Right lobe of liver (tissue), 6 donors: Measurements from ENCODE around the gene ZDHHC9. TPM values are rescaled to one million over a fixed set of nuclear protein-coding genes. Genes with fewer than 3 reads are reported as not detected.

Source experiments
- ATAC-seq, 4 donors: fragments of 200-7000 bp; cut with Tn5 transposase; one replicate each; pipeline ENCODE4 v1.9.1; 2020; ENCODE audit warnings: mild to moderate bottlenecking in 4 of 4, moderate library complexity in 4 of 4
- DNase-seq, 3 donors: peaks; one replicate each; pipeline ENCODE4 v3.0.0-alpha.2; 2020
- H3K27ac ChIP-seq, 3 donors: fragments of 200-600 bp; one replicate each; pipeline ENCODE4 v1.8.0; 2022
- H3K27me3 ChIP-seq, 2 donors: fragments of 200-600 bp; one replicate each; pipeline ENCODE4 v1.8.0; 2022
- H3K36me3 ChIP-seq, 4 donors: fragments of 200-600 bp; sonication (generic) in 1 of 4; one replicate each; pipeline versions ENCODE4 v1.5.1 to v1.8.0; 2017 to 2022; ENCODE audit warnings: control low read depth in 1 of 4
- H3K4me1 ChIP-seq, 4 donors: fragments of 200-600 bp; sonication (generic) in 1 of 4; one replicate each; pipeline versions ENCODE4 v1.5.1 to v1.8.0; 2017 to 2022; ENCODE audit warnings: control low read depth in 1 of 4
- H3K4me3 ChIP-seq, 3 donors: fragments of 200-600 bp; one replicate each; pipeline ENCODE4 v1.8.0; 2022
- H3K9me3 ChIP-seq, 4 donors: fragments of 200-600 bp; sonication (generic) in 1 of 4; one replicate each; pipeline versions ENCODE4 v1.5.1 to v1.8.0; 2017 to 2022; ENCODE audit warnings: control low read depth in 1 of 4
- POLR2A ChIP-seq: fragments of 450-650 bp; IDR thresholded peaks from one replicate; pipeline ENCODE4 v1.6.1; 2017; ENCODE audit warnings: antibody characterized with exemption, mild to moderate bottlenecking
- WGBS: methylation state at CpG from one replicate; pipeline ENCODE4 v1.1.6; 2018; ENCODE audit warnings: low coverage, low lambda C conversion rate; ENCODE audit not compliant: insufficient coverage; ENCODE audit errors: missing lambda C conversion rate; 5-methylcytosine and 5-hydroxymethylcytosine counted together
- intact Hi-C, 2 donors: fragments of 100-400 bp; cut with DNase I; formaldehyde crosslinking; loops; one replicate each; pipeline versions ENCODE4 v1.11.2 to v1.14.1; 2022
- total RNA-seq, 6 experiments: library from RNA; depleted of rRNA in 2 of 6; stranded (reverse); fragments of >200 nt in 2 of 6; fragmentation: NEBNext Ultra II Directional in 3 of 6; extraction: Animal tissue kit (Norgen Biotek cat#: 25700) in 3 of 6; gene quantifications; one replicate each; pipeline versions ENCODE4 v1.1.0 to v1.2.4, GENCODE V29; 2016 to 2023
- TF ChIP-seq, protein P1 (sequence below), 4 donors: fragments of 200-600 bp in 3 of 4; fragments of 450-650 bp in 1 of 4; IDR thresholded peaks; one replicate each; pipeline versions ENCODE4 v1.5.1 to v1.8.0; 2016 to 2022; ENCODE audit warnings: antibody characterized with exemption in 4 of 4, mild to moderate bottlenecking in 2 of 4
- donor health status: DM: no; HTN: yes; CAD: no.
- donor health status: DM: no; HTN: no; CAD: no.
- donor health status: DM: no; HTN: no; CAD: no.
- donor health status: DM: no; HTN: yes; CAD: no.
- donor health status: DM: no; HTN: yes; CAD: no.

Gene ZDHHC9
- total RNA-seq, 6 experiments from 2014 or later, result 30.8 to 41.8 (median 33.6) TPM

DNA sequence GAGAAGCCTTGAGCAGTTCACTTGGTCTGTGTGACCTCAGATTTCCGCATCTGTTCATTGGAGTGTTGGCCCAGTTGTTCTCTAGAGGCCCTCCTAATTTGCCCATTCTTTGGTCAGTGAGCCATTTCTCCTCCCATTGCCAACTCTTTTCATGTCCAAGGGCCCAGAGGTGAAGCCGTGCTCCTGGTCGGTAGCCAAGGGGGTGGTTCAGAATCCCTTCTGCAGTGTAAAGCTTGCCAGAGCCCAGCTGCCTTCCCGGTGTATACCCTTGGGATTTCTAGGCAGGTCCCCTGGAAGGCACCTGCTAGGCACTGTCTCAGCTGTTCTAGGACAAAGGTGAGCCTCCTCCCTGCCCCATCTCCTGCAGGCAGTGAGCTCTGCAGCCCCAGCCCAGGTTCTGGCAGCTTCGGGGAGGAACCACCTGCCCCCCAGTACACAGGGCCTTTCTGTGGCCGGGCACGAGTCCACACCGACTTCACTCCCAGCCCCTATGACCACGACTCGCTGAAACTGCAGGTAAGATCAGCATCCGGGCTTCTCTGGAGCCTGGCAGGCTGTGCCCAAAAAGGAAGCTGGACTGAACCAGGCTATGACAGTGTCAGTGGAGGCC is 51.6 kb downstream of the ZDHHC9 start:
- Histone ChIP-seq H3K4me1 (no peaks in the 10 kb centered on the region), H3K27ac (no peak overlapping the region), H3K36me3 (no peaks in the 10 kb centered on the region), H3K9me3 (no peaks in the 10 kb centered on the region), H3K4me3 (no peak overlapping the region), H3K27me3 (no peaks in the 10 kb centered on the region)
- TF ChIP-seq, protein P1, sequence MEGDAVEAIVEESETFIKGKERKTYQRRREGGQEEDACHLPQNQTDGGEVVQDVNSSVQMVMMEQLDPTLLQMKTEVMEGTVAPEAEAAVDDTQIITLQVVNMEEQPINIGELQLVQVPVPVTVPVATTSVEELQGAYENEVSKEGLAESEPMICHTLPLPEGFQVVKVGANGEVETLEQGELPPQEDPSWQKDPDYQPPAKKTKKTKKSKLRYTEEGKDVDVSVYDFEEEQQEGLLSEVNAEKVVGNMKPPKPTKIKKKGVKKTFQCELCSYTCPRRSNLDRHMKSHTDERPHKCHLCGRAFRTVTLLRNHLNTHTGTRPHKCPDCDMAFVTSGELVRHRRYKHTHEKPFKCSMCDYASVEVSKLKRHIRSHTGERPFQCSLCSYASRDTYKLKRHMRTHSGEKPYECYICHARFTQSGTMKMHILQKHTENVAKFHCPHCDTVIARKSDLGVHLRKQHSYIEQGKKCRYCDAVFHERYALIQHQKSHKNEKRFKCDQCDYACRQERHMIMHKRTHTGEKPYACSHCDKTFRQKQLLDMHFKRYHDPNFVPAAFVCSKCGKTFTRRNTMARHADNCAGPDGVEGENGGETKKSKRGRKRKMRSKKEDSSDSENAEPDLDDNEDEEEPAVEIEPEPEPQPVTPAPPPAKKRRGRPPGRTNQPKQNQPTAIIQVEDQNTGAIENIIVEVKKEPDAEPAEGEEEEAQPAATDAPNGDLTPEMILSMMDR (IDR thresholded peaks at IDR 0.05), result no peak
- no peak for TF ChIP-seq POLR2A
- DNase-seq, result no peak
- intact Hi-C loops, result no loop called here
- WGBS, result 85% methylated on average over 4 of the region's 11 CpGs
- peak in 2 of 4 donors; percentile 17 to 22 for ATAC-seq

DNA sequence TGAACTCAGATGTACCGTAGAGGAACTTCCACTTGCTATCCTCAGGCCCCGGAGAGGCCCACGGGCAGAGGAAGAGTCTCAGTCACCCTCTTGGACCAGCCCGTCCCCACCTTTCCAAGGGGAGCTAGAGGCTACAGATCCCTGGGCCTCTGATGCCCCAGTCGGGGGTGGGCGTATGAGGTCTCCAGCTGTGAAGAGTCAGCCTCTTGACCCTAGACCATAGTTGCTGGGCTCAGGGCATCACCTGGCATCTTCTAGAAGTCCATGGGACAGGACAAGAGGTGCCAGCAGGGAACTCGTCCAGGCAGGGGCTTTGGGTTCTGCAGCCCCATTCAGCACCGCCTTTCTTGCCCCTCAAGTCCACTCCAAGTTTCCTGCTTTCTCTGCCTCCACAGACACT is 52.4 kb downstream of the ZDHHC9 start:
- intact Hi-C loops, result no loop called here
- Histone ChIP-seq H3K4me1 (no peaks in the 10 kb centered on the region), H3K9me3 (no peaks in the 10 kb centered on the region), H3K4me3 (no peak overlapping the region), H3K27me3 (no peaks in the 10 kb centered on the region), H3K36me3 (no peaks in the 10 kb centered on the region), H3K27ac (no peak overlapping the region)
- ATAC-seq (no peak), DNase-seq (no peak)
- 83% methylated on average over 1 of the region's 8 CpGs for WGBS
- TF ChIP-seq, protein P1 (IDR thresholded peaks at IDR 0.05), result no peak
- TF ChIP-seq POLR2A, result no peak

DNA sequence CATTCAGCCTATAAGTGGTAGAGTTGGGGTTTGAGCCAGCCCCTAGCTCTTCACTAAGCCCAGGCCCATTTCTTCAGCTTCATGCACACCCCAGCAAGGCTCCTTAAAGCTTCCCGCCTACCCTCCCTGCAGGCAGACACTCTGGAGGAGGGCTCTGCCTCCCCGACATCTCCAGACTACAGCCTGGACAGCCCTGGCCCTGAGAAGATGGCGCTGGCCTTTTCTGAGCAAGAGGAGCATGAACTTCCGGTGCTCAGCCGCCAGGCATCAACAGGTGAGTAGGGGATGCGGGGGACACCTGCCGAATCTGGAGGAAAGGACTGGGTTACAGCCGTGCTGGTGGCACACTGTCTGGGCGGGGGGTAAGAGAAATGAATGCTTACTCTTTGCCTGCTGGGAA is 52.9 kb downstream of the ZDHHC9 start:
- WGBS, result 79% methylated on average over 7 of the region's 9 CpGs
- ATAC-seq, result no peak

DNA sequence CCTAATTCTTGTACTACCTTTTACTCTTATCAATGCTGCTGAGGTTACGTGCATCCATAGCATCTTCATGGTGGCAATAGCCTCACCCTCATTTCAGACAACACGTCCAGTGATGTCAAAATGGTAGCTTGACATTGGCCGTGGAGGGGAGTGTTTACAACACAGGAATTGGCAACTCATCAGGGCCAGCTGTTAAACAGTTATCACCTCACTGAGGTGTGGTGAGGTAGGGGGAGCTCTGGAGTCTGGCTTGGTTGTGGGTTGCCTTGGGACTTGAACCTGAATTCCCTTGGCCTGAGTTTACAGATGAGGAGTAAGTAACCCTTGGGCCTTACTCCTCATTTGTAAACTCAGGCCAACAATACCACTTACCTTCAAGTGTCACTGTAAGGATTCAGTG is 53.5 kb downstream of the ZDHHC9 start:
- Histone ChIP-seq H3K9me3 (no peaks in the 10 kb centered on the region), H3K27ac (no peak overlapping the region), H3K4me1 (no peaks in the 10 kb centered on the region), H3K27me3 (no peaks in the 10 kb centered on the region), H3K36me3 (no peaks in the 10 kb centered on the region), H3K4me3 (no peak overlapping the region)
- WGBS, result 67% methylated on average over 3 of the region's 3 CpGs
- TF ChIP-seq POLR2A, result no peak
- TF ChIP-seq, protein P1 (IDR thresholded peaks at IDR 0.05), result no peak
- no peak for DNase-seq
- intact Hi-C loops, result no loop called here
- no peak for ATAC-seq

More for the DNA sequence above, 52.9 kb downstream of the ZDHHC9 start:
- Histone ChIP-seq H3K4me3 (no peak overlapping the region), H3K36me3 (no peaks in the 10 kb centered on the region), H3K4me1 (no peaks in the 10 kb centered on the region), H3K9me3 (no peaks in the 10 kb centered on the region), H3K27me3 (no peaks in the 10 kb centered on the region), H3K27ac (no peak overlapping the region)
- TF ChIP-seq, protein P1 (IDR thresholded peaks at IDR 0.05), result no peak
- no peak for TF ChIP-seq POLR2A
- intact Hi-C loops, result no loop called here
- no peak for DNase-seq

DNA sequence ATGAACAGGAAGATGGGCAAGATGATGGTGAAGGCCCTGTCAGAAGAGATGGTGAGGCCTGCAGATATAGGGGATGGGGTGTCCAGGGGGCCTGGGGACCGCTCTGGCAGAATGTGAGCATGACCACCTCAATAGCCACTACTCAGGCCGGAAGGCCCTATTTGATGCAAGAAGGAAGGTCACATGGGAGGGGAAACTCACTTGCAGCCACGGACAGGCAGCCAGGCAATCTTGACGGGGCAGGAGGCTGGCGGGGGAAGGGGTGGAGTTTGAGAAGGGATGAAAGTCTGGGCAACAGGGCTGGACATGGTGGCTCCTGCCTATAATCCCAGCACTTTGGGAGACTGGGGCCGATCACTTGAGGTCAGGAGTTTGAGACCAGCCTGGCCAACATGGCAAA is 55.2 kb downstream of the ZDHHC9 start:
- WGBS, result 58% methylated on average over 2 of the region's 6 CpGs
- no peak overlapping the region for H3K27ac ChIP-seq
- ATAC-seq, result no peak
- no peaks in the 10 kb centered on the region for H3K9me3 ChIP-seq
- H3K36me3 ChIP-seq, result no peaks in the 10 kb centered on the region
- DNase-seq, result no peak
- TF ChIP-seq, protein P1 (IDR thresholded peaks at IDR 0.05), result no peak
- no peak for TF ChIP-seq POLR2A
- H3K27me3 ChIP-seq, result no peaks in the 10 kb centered on the region
- no peaks in the 10 kb centered on the region for H3K4me1 ChIP-seq
- intact Hi-C loops, result no loop called here
- H3K4me3 ChIP-seq, result no peak overlapping the region
